ENCODE measurements around the gene NPNT.
"Not testable (repeated sequence)": the region's sequence is repeated elsewhere in the genome, so short reads cannot be mapped to it uniquely, and the experiment has no call there.

Gene NPNT

GRCh38 chr4:105894660-105895582, at the start of gene NPNT:
NPNT (plus strand) TSS chr4:105895471; CDS start chr4:105895653, 182 bp downstream.
- no peak within 1 kb of the TSS for H3K4me3 ChIP-seq
- H3K36me3 ChIP-seq, result no peaks in the 10 kb centered on the region
- H3K9me3 ChIP-seq, result peaks cover 21% of the 10 kb centered on the region
- H3K27ac ChIP-seq, result no peak within 1 kb of the TSS
- H4K20me1 ChIP-seq, result no peaks in the 10 kb centered on the region
- no peaks in the 10 kb centered on the region for H3K27me3 ChIP-seq
- TF ChIP-seq Cebpa-rat (IDR thresholded peaks at IDR 0.05), result no peak
- H3K9ac ChIP-seq, result no peak within 1 kb of the TSS
- no peak within 1 kb of the TSS for H3K4me2 ChIP-seq
- no peaks in the 10 kb centered on the region for H3K4me1 ChIP-seq

- H4K20me1 ChIP-seq, result no peaks in the 10 kb centered on the region
- peaks cover 17% of the 10 kb centered on the region for H3K36me3 ChIP-seq
- H3K27ac ChIP-seq, result no peak overlapping the region
- H3K4me1 ChIP-seq, result no peaks in the 10 kb centered on the region
- H3K4me3 ChIP-seq, result no peak overlapping the region
- H3K4me2 ChIP-seq, result no peak overlapping the region
- no peak overlapping the region for H3K9ac ChIP-seq
- H3K9me3 ChIP-seq, result no peaks in the 10 kb centered on the region
- no peaks in the 10 kb centered on the region for H3K27me3 ChIP-seq
- TF ChIP-seq Cebpa-rat (IDR thresholded peaks at IDR 0.05), result no peak
Observed at GRCh38 chr4:105845559-105845958, 49.7 kb upstream of the NPNT start.

GRCh38 chr4:105848359-105848758, 46.9 kb upstream of the NPNT start:
- not testable (repeated sequence) for H3K9me3 ChIP-seq, H3K9ac ChIP-seq, H4K20me1 ChIP-seq, H3K4me3 ChIP-seq, H3K4me2 ChIP-seq, H3K27me3 ChIP-seq, H3K4me1 ChIP-seq, H3K27ac ChIP-seq
- H3K36me3 ChIP-seq, result peaks cover 12% of the 10 kb centered on the region

- H3K27me3 ChIP-seq, result no peaks in the 10 kb centered on the region
- H3K27ac ChIP-seq, result no peak overlapping the region
- no peak overlapping the region for H3K9ac ChIP-seq
- H3K9me3 ChIP-seq, result peaks cover 8% of the 10 kb centered on the region; the same call in 1 of the 2 replicates
- H3K4me2 ChIP-seq, result no peak overlapping the region
- no peaks in the 10 kb centered on the region for H3K4me1 ChIP-seq
- H3K36me3 ChIP-seq, result no peaks in the 10 kb centered on the region
- no peak overlapping the region for H3K4me3 ChIP-seq
- TF ChIP-seq Cebpa-rat (IDR thresholded peaks at IDR 0.05), result no peak
- H4K20me1 ChIP-seq, result no peaks in the 10 kb centered on the region
Observed at GRCh38 chr4:105851196-105851595, 44.1 kb upstream of the NPNT start.

GRCh38 chr4:105852230-105852629, 43.0 kb upstream of the NPNT start:
- not testable (repeated sequence) for H4K20me1 ChIP-seq, H3K4me3 ChIP-seq, H3K9me3 ChIP-seq, H3K27me3 ChIP-seq, H3K4me2 ChIP-seq, H3K9ac ChIP-seq, H3K4me1 ChIP-seq, H3K36me3 ChIP-seq, H3K27ac ChIP-seq

- Histone ChIP-seq H3K4me2 (no peak overlapping the region), H3K27me3 (no peaks in the 10 kb centered on the region), H3K27ac (no peak overlapping the region), H3K4me1 (no peaks in the 10 kb centered on the region), H4K20me1 (no peaks in the 10 kb centered on the region), H3K4me3 (no peak overlapping the region), H3K9ac (no peak overlapping the region), H3K36me3 (peaks cover 4% of the 10 kb centered on the region; the same call in 1 of the 2 replicates), H3K9me3 (peaks cover 27% of the 10 kb centered on the region)
- TF ChIP-seq Cebpa-rat (IDR thresholded peaks at IDR 0.05), result no peak
Observed at GRCh38 chr4:105858466-105859040, 36.7 kb upstream of the NPNT start.

GRCh38 chr4:105859233-105859632, 36.0 kb upstream of the NPNT start:
- no peak for TF ChIP-seq Cebpa-rat (IDR thresholded peaks at IDR 0.05)
- no peaks in the 10 kb centered on the region for H3K4me1 ChIP-seq
- H3K4me3 ChIP-seq, result no peak overlapping the region
- no peak overlapping the region for H3K4me2 ChIP-seq
- peaks cover 27% of the 10 kb centered on the region for H3K9me3 ChIP-seq
- no peaks in the 10 kb centered on the region for H3K27me3 ChIP-seq
- H4K20me1 ChIP-seq, result no peaks in the 10 kb centered on the region
- no peak overlapping the region for H3K27ac ChIP-seq
- no peak overlapping the region for H3K9ac ChIP-seq
- peaks cover 4% of the 10 kb centered on the region; the same call in 1 of the 2 replicates for H3K36me3 ChIP-seq

GRCh38 chr4:105870963-105871362, 24.3 kb upstream of the NPNT start:
- Histone ChIP-seq H3K9ac (no peak overlapping the region), H3K4me1 (peaks cover 7% of the 10 kb centered on the region), H3K36me3 (no peaks in the 10 kb centered on the region), H3K27me3 (no peaks in the 10 kb centered on the region), H4K20me1 (no peaks in the 10 kb centered on the region), H3K4me2 (no peak overlapping the region), H3K27ac (no peak overlapping the region), H3K9me3 (no peaks in the 10 kb centered on the region), H3K4me3 (no peak overlapping the region)
- TF ChIP-seq Cebpa-rat (IDR thresholded peaks at IDR 0.05), result no peak

- no peaks in the 10 kb centered on the region for H4K20me1 ChIP-seq
- H3K27me3 ChIP-seq, result no peaks in the 10 kb centered on the region
- H3K4me1 ChIP-seq, result peaks cover 7% of the 10 kb centered on the region
- H3K36me3 ChIP-seq, result no peaks in the 10 kb centered on the region
- H3K4me2 ChIP-seq, result no peak overlapping the region
- H3K9me3 ChIP-seq, result no peaks in the 10 kb centered on the region
- H3K4me3 ChIP-seq, result no peak overlapping the region
- TF ChIP-seq Cebpa-rat (IDR thresholded peaks at IDR 0.05), result no peak
- no peak overlapping the region for H3K27ac ChIP-seq
- H3K9ac ChIP-seq, result no peak overlapping the region
Observed at GRCh38 chr4:105871997-105872396, 23.3 kb upstream of the NPNT start.

- no peaks in the 10 kb centered on the region for H3K27me3 ChIP-seq
- H3K9ac ChIP-seq, result no peak overlapping the region
Observed at GRCh38 chr4:105875233-105875632, 20.0 kb upstream of the NPNT start.

More at GRCh38 chr4:105875233-105875632, 20.0 kb upstream of the NPNT start:
- Histone ChIP-seq H3K9me3 (no peaks in the 10 kb centered on the region), H4K20me1 (no peaks in the 10 kb centered on the region), H3K4me2 (no peak overlapping the region), H3K36me3 (no peaks in the 10 kb centered on the region), H3K27ac (no peak overlapping the region), H3K4me1 (peaks cover 7% of the 10 kb centered on the region), H3K4me3 (no peak overlapping the region)
- TF ChIP-seq Cebpa-rat (IDR thresholded peaks at IDR 0.05), result no peak
